SK-N-SH (cell line): Measurements from ENCODE around the gene ERCC6L. TPM values are rescaled to one million over a fixed set of nuclear protein-coding genes. Genes with fewer than 3 reads are reported as not detected.

Source experiments
- CTCF ChIA-PET: fragments of 300-600, 350-600 bp; formaldehyde crosslinking; extraction: SDS; loops from one replicate; lab custom pipeline; 2021; lab: Yijun Ruan, JAX
- POLR2A ChIA-PET: fragments of 350-600 bp; sonication (Branson Sonifier 250); formaldehyde crosslinking; extraction: SDS; loops from one replicate; lab custom pipeline; 2020; ENCODE audit warnings: antibody characterized with exemption, inconsistent platforms; lab: Yijun Ruan, JAX
- DNase-seq: peaks from one replicate; pipeline ENCODE4 v3.0.0; 2012
- H2AFZ ChIP-seq: fragments of 200-600 bp; sonication (generic); 2 replicates; pipeline ENCODE4 v1.8.1; 2016; ENCODE audit warnings: antibody characterized with exemption, mild to moderate bottlenecking, low read depth
- H3F3A ChIP-seq: fragments of 200-600 bp; sonication (generic); replicated peaks from 2 replicates; pipeline ENCODE3; 2016; ENCODE audit warnings: antibody characterized with exemption, mild to moderate bottlenecking; ENCODE audit not compliant: insufficient read depth
- H3K27ac ChIP-seq, 2 experiments: fragments of 200-500 bp in 1 of 2; fragments of 200-600 bp in 1 of 2; sonication (Bioruptor generic) in 1 of 2; sonication (generic), shearing (Covaris generic) in 1 of 2; 2 replicates each; pipeline versions ENCODE4 v1.5.1 to v1.6.1; 2014 to 2016; ENCODE audit warnings: low read depth in 2 of 2, inconsistent platforms in 1 of 2, low read length in 1 of 2, mild to moderate bottlenecking in 1 of 2, mixed read lengths in 1 of 2
- H3K27me3 ChIP-seq: fragments of 200-600 bp; sonication (generic), shearing (Covaris generic); 2 replicates; pipeline ENCODE4 v1.6.1; 2016; ENCODE audit warnings: mixed run types; ENCODE audit not compliant: insufficient read depth
- H3K36me3 ChIP-seq, 2 experiments: fragments of 200-500 bp in 1 of 2; fragments of 200-600 bp in 1 of 2; sonication (Bioruptor generic) in 1 of 2; sonication (generic) in 1 of 2; replicated peaks in 1 of 2; 2 replicates each; pipeline versions ENCODE3 to v1.5.1; 2014 to 2016; ENCODE audit warnings: low read length in 1 of 2, mild to moderate bottlenecking in 1 of 2; ENCODE audit not compliant: insufficient read depth in 2 of 2, control insufficient read depth in 1 of 2
- H3K4me1 ChIP-seq, 2 experiments: fragments of 200-500 bp in 1 of 2; fragments of 200-600 bp in 1 of 2; sonication (Bioruptor generic) in 1 of 2; sonication (generic), shearing (Covaris generic) in 1 of 2; 2 replicates each; pipeline versions ENCODE4 v1.5.1 to v1.6.1; 2014 to 2016; ENCODE audit warnings: low read depth in 1 of 2, low read length in 1 of 2, mixed run types in 1 of 2; ENCODE audit not compliant: insufficient read depth in 2 of 2, control insufficient read depth in 1 of 2
- H3K4me2 ChIP-seq: fragments of 200-600 bp; sonication (generic), shearing (Covaris generic); 2 replicates; pipeline ENCODE4 v1.6.1; 2017; ENCODE audit warnings: mixed run types
- H3K4me3 ChIP-seq, 2 experiments: fragments of 200-500 bp in 1 of 2; fragments of 200-600 bp in 1 of 2; sonication (Bioruptor generic) in 1 of 2; sonication (generic), shearing (Covaris generic) in 1 of 2; 2 replicates each; pipeline versions ENCODE4 v1.5.1 to v1.8.1; 2014 to 2016; ENCODE audit warnings: low read depth in 2 of 2, inconsistent platforms in 1 of 2, low read length in 1 of 2, mild to moderate bottlenecking in 1 of 2, mixed read lengths in 1 of 2, moderate library complexity in 1 of 2
- H3K79me2 ChIP-seq: fragments of 200-600 bp; sonication (generic); 2 replicates; pipeline ENCODE4 v1.8.1; 2017; ENCODE audit warnings: mild to moderate bottlenecking; ENCODE audit not compliant: insufficient read depth
- H3K9ac ChIP-seq: fragments of 200-600 bp; sonication (generic); 2 replicates; pipeline ENCODE4 v1.6.1; 2017; ENCODE audit warnings: mixed run types
- H3K9me2 ChIP-seq: fragments of 200-600 bp; sonication (generic); 2 replicates; pipeline ENCODE4 v1.6.1; 2017; ENCODE audit warnings: mixed run types
- H3K9me3 ChIP-seq: fragments of 200-600 bp; sonication (generic); 2 replicates; pipeline ENCODE4 v1.6.1; 2017; ENCODE audit warnings: mixed run types, mild to moderate bottlenecking, moderate library complexity
- H4K20me1 ChIP-seq: fragments of 200-600 bp; sonication (generic); 2 replicates; pipeline ENCODE4 v1.6.1; 2017; ENCODE audit warnings: mild to moderate bottlenecking, mixed run types; ENCODE audit not compliant: insufficient read depth
- ELF1 ChIP-seq: IDR thresholded peaks from 2 replicates; pipeline ENCODE4 v1.4.0; 2012
- EZH2phosphoT487 ChIP-seq: fragments of 200-600 bp; sonication (generic); IDR thresholded peaks from 2 replicates; pipeline ENCODE4 v1.6.1; 2017; ENCODE audit warnings: low read depth, mixed run types, mild to moderate bottlenecking, antibody characterized with exemption, moderate library complexity, borderline replicate concordance
- GABPA ChIP-seq: IDR thresholded peaks from 2 replicates; pipeline ENCODE4 v1.4.0; 2012; ENCODE audit warnings: low read depth, mild to moderate bottlenecking
- MEF2A ChIP-seq: IDR thresholded peaks from 2 replicates; pipeline ENCODE4 v1.4.0; 2012; ENCODE audit warnings: low read depth, borderline replicate concordance
- PBX3 ChIP-seq: IDR thresholded peaks from 2 replicates; pipeline ENCODE4; 2012
- RAD21 ChIP-seq: IDR thresholded peaks from 2 replicates; pipeline ENCODE4 v1.6.1; 2012; ENCODE audit warnings: mild to moderate bottlenecking, low read length
- SIN3A ChIP-seq: IDR thresholded peaks from 2 replicates; pipeline ENCODE4 v1.6.1; 2012; ENCODE audit warnings: low read depth, mild to moderate bottlenecking, low read length, moderate library complexity, borderline replicate concordance
- TCF12 ChIP-seq: IDR thresholded peaks from 2 replicates; pipeline ENCODE4 v1.4.0; 2012
- WGBS: methylation state at CpG from one replicate; pipeline ENCODE4 v1.1.6; 2017; ENCODE audit warnings: low lambda C conversion rate; 5-methylcytosine and 5-hydroxymethylcytosine counted together
- polyA plus RNA-seq, 3 experiments: library from polyadenylated mRNA; depleted of rRNA; stranded (reverse); fragments of >200 nt; gene quantifications; 2 replicates each; pipeline ENCODE4 v1.2.3, GENCODE V29; 2012
- TF ChIP-seq, protein P1 (sequence below): fragments of 200-600 bp; sonication (generic); IDR thresholded peaks from 2 replicates; pipeline ENCODE4 v1.6.1; 2017; ENCODE audit warnings: antibody characterized with exemption, mild to moderate bottlenecking, moderate library complexity

Gene ERCC6L
- polyA plus RNA-seq, 1 of the 3 experiments (the other 2 are of a cell fraction), result 1.5 TPM

- H3K9me2 ChIP-seq, result no peaks in the 10 kb centered on the region
- peaks cover 44 to 47% of the 10 kb centered on the region in 2 experiments for H3K36me3 ChIP-seq
- no peaks in the 10 kb centered on the region for H3K27me3 ChIP-seq
- no peaks in the 10 kb centered on the region for H3K9me3 ChIP-seq
- TF ChIP-seq EZH2phosphoT487, result no peak
- TF ChIP-seq SIN3A, result no peak
- no peak for TF ChIP-seq MEF2A
- no peak for TF ChIP-seq TCF12
- no peak for TF ChIP-seq RAD21
- TF ChIP-seq, protein P1, sequence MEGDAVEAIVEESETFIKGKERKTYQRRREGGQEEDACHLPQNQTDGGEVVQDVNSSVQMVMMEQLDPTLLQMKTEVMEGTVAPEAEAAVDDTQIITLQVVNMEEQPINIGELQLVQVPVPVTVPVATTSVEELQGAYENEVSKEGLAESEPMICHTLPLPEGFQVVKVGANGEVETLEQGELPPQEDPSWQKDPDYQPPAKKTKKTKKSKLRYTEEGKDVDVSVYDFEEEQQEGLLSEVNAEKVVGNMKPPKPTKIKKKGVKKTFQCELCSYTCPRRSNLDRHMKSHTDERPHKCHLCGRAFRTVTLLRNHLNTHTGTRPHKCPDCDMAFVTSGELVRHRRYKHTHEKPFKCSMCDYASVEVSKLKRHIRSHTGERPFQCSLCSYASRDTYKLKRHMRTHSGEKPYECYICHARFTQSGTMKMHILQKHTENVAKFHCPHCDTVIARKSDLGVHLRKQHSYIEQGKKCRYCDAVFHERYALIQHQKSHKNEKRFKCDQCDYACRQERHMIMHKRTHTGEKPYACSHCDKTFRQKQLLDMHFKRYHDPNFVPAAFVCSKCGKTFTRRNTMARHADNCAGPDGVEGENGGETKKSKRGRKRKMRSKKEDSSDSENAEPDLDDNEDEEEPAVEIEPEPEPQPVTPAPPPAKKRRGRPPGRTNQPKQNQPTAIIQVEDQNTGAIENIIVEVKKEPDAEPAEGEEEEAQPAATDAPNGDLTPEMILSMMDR, result no peak
- no peak for TF ChIP-seq ELF1
- TF ChIP-seq PBX3, result no peak
- POLR2A ChIA-PET, result interaction anchor here (1.0 to 2.6 kb wide), 17 partner anchors 9 to 438 kb away, joined by 3 to 24 read pairs (median 4); partner anchors contain the start of genes ERCC6L, PHKA1, PIN4 and RTL5
- CTCF ChIA-PET, result interaction anchor here (0.6 to 3.7 kb wide), 23 partner anchors 8 to 293 kb away, joined by 3 to 22 read pairs (median 4); partner anchors contain the start of genes CITED1 and PIN4
- peak overlapping the region; percentile 98 for H3K4me2 ChIP-seq
- peak overlapping the region; percentile 75 to 94 for H3K27ac ChIP-seq
- 2% methylated on average over 17 of the region's 18 CpGs for WGBS
- H3K4me3 ChIP-seq, result peak overlapping the region; percentile 87 to 97
- H2AFZ ChIP-seq, result no peak overlapping the region
- H3K79me2 ChIP-seq, result peaks cover 53% of the 10 kb centered on the region
- H3K9ac ChIP-seq, result peak overlapping the region; percentile 93
- peaks cover 58% of the 10 kb centered on the region for H3F3A ChIP-seq
- H4K20me1 ChIP-seq, result peaks cover 51% of the 10 kb centered on the region
- H3K4me1 ChIP-seq, result peaks cover 30 to 33% of the 10 kb centered on the region in 2 experiments; a peak in 3 of 4 replicates
- DNase-seq, result no peak
Observed at GRCh38 chrX:72276478-72276953, 37.7 kb upstream of the ERCC6L start.

GRCh38 chrX:72274526-72274925 is 35.7 kb upstream of the ERCC6L start:
- H3K9ac ChIP-seq, result peak overlapping the region; percentile 93; the same call in 1 of the 2 replicates
- peaks cover 30 to 44% of the 10 kb centered on the region in 2 experiments for H3K4me1 ChIP-seq
- H3K9me3 ChIP-seq, result no peaks in the 10 kb centered on the region
- peaks cover 55 to 58% of the 10 kb centered on the region in 2 experiments for H3K36me3 ChIP-seq
- H3K27me3 ChIP-seq, result no peaks in the 10 kb centered on the region
- WGBS, result 58% methylated on average over 5 of the region's 5 CpGs
- H3K4me3 ChIP-seq, result peak overlapping the region; percentile 87 to 97
- H4K20me1 ChIP-seq, result peaks cover 70% of the 10 kb centered on the region
- no peaks in the 10 kb centered on the region for H3K9me2 ChIP-seq
- ChIA-PET POLR2A (no interaction called here), CTCF (interaction anchor here (0.6 to 3.7 kb wide), 2 partner anchors 29 to 1138 kb away, joined by 3 to 22 read pairs; no protein-coding TSS in a partner anchor)
- H3F3A ChIP-seq, result peaks cover 71% of the 10 kb centered on the region
- H3K4me2 ChIP-seq, result peak overlapping the region; percentile 98
- no peak overlapping the region for H2AFZ ChIP-seq
- no peak for TF ChIP-seq GABPA
- peaks cover 53% of the 10 kb centered on the region for H3K79me2 ChIP-seq
- H3K27ac ChIP-seq, result peak overlapping the region; percentile 25 to 75; a peak in 3 of 4 replicates
- no peak for DNase-seq
